ENCODE data around the gene EN2. TPM values are rescaled to one million over a fixed set of nuclear protein-coding genes. Genes with fewer than 3 reads are reported as not detected.
A peak's percentile ranks its signal among the peaks of the same experiment; 100 is the strongest.

The EN2 gene
- total RNA-seq, 1 experiment from 2014 or later = not detected

DNA sequence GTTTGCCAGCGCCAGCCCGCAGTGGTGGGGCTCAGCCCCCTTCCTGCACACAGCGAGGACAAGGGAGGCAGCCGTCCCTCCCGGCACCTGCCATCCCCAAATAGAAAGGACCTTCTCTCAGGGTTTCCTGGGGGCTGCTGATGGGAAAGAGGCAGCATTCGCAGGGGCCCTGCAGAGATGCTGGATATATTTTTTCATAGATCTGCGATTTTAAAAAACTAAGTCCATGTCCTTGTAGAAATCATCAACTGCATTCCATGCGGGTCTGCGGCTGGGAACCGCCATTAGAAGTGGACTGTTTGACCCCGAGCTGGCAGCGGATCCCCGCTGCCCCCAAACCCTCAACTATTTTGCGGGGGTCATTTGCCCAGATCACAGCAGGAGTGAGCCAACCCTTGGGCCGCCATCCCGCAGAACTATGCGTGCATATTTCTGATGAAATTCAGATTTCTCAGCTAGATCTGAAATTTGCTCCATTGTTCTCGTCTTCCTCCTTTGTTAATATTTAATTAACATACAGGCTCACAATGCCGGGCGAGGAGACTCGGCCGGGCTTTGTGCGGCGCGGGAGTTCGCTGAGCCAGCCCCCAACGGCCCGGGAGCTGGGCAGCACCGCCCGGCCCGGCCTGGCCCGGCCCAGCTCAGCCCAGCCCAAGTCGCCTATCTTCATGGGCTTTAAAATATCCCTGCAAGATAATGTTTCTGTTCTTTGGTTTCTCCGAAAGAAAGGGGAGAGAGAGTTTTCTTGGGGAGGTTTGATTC is 2.0 kb downstream of the EN2 start:
- Histone ChIP-seq H3K4me1 (ENCODE audit: insufficient read depth, low read length, poor library complexity, severe bottlenecking) (peaks cover 15% of the 10 kb centered on the region), H3K36me3 (ENCODE audit: insufficient read depth, low read length, poor library complexity, severe bottlenecking) (no peaks in the 10 kb centered on the region), H3K9me3 (ENCODE audit: low read depth, low read length, poor library complexity, severe bottlenecking) (no peaks in the 10 kb centered on the region), H3K27me3 (replicated peaks; ENCODE audit: insufficient read depth, low read depth, low read length, poor library complexity) (peaks cover 96% of the 10 kb centered on the region), H3K4me3 (ENCODE audit: low read depth, low read length, poor library complexity, severe bottlenecking) (no peak overlapping the region), H3K27ac (ENCODE audit: low read depth, low read length, poor library complexity, severe bottlenecking) (no peak overlapping the region)
- ChIA-PET POLR2A (ENCODE audit: low non-redundant PET) (no interaction called here), CTCF (no interaction called here)
- DNase-seq (ENCODE audit: low spot score) = no peak
- BruUV-seq (replicated peaks) = no TSS peak
- intact Hi-C loops (cut with micrococcal nuclease; ENCODE audit: unreplicated experiment) = no loop called here
- peak; percentile 42 for TF ChIP-seq EZH2 (IDR thresholded peaks at IDR 0.05; ENCODE audit: borderline replicate concordance, low read depth, low read length, poor library complexity, severe bottlenecking)
- TF ChIP-seq, protein P1, sequence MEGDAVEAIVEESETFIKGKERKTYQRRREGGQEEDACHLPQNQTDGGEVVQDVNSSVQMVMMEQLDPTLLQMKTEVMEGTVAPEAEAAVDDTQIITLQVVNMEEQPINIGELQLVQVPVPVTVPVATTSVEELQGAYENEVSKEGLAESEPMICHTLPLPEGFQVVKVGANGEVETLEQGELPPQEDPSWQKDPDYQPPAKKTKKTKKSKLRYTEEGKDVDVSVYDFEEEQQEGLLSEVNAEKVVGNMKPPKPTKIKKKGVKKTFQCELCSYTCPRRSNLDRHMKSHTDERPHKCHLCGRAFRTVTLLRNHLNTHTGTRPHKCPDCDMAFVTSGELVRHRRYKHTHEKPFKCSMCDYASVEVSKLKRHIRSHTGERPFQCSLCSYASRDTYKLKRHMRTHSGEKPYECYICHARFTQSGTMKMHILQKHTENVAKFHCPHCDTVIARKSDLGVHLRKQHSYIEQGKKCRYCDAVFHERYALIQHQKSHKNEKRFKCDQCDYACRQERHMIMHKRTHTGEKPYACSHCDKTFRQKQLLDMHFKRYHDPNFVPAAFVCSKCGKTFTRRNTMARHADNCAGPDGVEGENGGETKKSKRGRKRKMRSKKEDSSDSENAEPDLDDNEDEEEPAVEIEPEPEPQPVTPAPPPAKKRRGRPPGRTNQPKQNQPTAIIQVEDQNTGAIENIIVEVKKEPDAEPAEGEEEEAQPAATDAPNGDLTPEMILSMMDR (conservative IDR thresholded peaks at IDR 0.05; ENCODE audit: low read depth, low read length) = no peak

DNA sequence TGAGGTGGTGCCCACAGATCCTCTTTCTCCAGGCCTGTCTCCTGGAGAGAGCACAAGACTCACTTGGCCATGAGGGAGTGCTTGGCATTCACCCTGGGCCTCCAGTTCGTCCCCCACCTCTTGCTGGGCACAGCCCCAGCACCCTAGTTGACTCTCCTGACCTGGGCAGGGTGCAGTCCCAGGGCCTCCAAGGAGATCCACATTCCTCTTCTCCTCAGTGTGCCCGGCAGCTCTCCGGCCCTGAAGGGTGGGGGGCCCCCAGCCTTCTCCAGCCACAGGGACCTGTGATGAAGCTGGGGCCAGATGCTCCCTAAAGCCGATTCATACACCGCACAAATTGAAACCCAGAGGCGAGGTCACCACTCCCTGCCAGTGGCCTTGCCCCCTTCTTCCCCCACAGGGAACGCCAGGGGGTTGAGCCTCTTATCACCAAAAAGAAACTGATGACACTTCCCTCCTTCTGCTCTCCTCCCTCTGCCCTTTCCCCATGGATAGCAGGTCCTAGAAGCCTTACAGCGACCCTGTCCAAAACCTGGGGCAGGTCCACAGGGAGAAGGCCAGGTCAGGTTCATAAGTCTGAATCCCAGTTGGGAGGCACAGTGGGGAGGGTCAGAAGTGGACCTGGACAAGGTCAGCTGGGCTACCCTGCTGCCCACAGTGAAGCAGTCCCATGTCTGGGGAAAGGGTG is 3.1 kb downstream of the EN2 start:
- no peaks in the 10 kb centered on the region for H3K9me3 ChIP-seq (ENCODE audit: low read depth, low read length, poor library complexity, severe bottlenecking)
- H3K27me3 ChIP-seq (replicated peaks; ENCODE audit: insufficient read depth, low read depth, low read length, poor library complexity) = peaks cover 96% of the 10 kb centered on the region
- peaks cover 15% of the 10 kb centered on the region for H3K4me1 ChIP-seq (ENCODE audit: insufficient read depth, low read length, poor library complexity, severe bottlenecking)
- ChIA-PET POLR2A (ENCODE audit: low non-redundant PET) (no interaction called here), CTCF (no interaction called here)
- no peak for DNase-seq (ENCODE audit: low spot score)
- no peak overlapping the region for H3K27ac ChIP-seq (ENCODE audit: low read depth, low read length, poor library complexity, severe bottlenecking)
- BruUV-seq (replicated peaks) = no TSS peak
- no peak for TF ChIP-seq EZH2 (IDR thresholded peaks at IDR 0.05; ENCODE audit: borderline replicate concordance, low read depth, low read length, poor library complexity, severe bottlenecking)
- TF ChIP-seq, protein P1 (conservative IDR thresholded peaks at IDR 0.05; ENCODE audit: low read depth, low read length) = no peak
- no peak overlapping the region for H3K4me3 ChIP-seq (ENCODE audit: low read depth, low read length, poor library complexity, severe bottlenecking)
- H3K36me3 ChIP-seq (ENCODE audit: insufficient read depth, low read length, poor library complexity, severe bottlenecking) = no peaks in the 10 kb centered on the region
- intact Hi-C loops (cut with micrococcal nuclease; ENCODE audit: unreplicated experiment) = no loop called here

DNA sequence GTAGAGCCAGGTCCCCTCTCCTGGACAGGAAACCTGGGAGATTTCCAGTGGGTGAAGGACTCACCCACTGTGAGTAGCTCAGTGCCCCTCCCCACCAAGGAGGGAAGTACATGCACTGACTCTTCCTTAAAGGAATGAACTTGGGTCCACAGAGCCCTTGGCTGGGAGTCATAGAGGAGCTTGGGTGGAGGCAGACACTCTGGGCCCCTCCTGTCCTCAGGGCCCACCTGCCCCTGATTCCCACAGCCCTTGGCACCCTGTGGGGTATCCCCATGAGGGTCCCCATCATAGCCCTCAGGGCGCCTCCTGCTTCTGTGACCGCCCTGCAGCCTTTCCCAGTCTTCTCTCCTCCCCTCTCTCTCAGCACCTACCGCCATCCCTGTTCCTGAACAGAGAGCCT is 3.7 kb downstream of the EN2 start:
- TF ChIP-seq EZH2 (IDR thresholded peaks at IDR 0.05; ENCODE audit: borderline replicate concordance, low read depth, low read length, poor library complexity, severe bottlenecking) = no peak
- TF ChIP-seq, protein P1 (conservative IDR thresholded peaks at IDR 0.05; ENCODE audit: low read depth, low read length) = no peak
- Histone ChIP-seq H3K27ac (ENCODE audit: low read depth, low read length, poor library complexity, severe bottlenecking) (no peak overlapping the region), H3K4me3 (ENCODE audit: low read depth, low read length, poor library complexity, severe bottlenecking) (no peak overlapping the region), H3K27me3 (replicated peaks; ENCODE audit: insufficient read depth, low read depth, low read length, poor library complexity) (peaks cover 96% of the 10 kb centered on the region), H3K36me3 (ENCODE audit: insufficient read depth, low read length, poor library complexity, severe bottlenecking) (no peaks in the 10 kb centered on the region), H3K9me3 (ENCODE audit: low read depth, low read length, poor library complexity, severe bottlenecking) (no peaks in the 10 kb centered on the region), H3K4me1 (ENCODE audit: insufficient read depth, low read length, poor library complexity, severe bottlenecking) (peaks cover 15% of the 10 kb centered on the region)
- no TSS peak for BruUV-seq (replicated peaks)
- POLR2A ChIA-PET (ENCODE audit: low non-redundant PET) = no interaction called here
- CTCF ChIA-PET = no interaction called here
- intact Hi-C loops (cut with micrococcal nuclease; ENCODE audit: unreplicated experiment) = no loop called here
- no peak for DNase-seq (ENCODE audit: low spot score)
